HG02884 (cell line): ENCODE data around the gene TRIM37.
"Not testable (repeated sequence)": the region's sequence is repeated elsewhere in the genome, so short reads cannot be mapped to it uniquely, and the experiment has no call there.

ENCODE experiments used
- ATAC-seq: cut with Tn5 transposase; IDR thresholded peaks from one replicate; pipeline ENCODE4 v1.9.1; 2021; ENCODE audit warnings: mild to moderate bottlenecking, moderate library complexity; ENCODE audit not compliant: unreplicated experiment

The TRIM37 gene

GRCh38 chr17:59106463-59107305 is at the start of gene TRIM37:
Gene TRIM37, minus strand, starts transcription at chr17:59106880. Its CDS starts 419 bp downstream, at chr17:59106461.
- ATAC-seq: peak; percentile 88

- peak; percentile 79 for ATAC-seq
Measured at GRCh38 chr17:59155439-59156177, 48.9 kb upstream of the TRIM37 start, which contains the start of gene PRR11. Gene PRR11, plus strand, starts transcription at chr17:59155746. Its CDS starts 14,007 bp downstream, at chr17:59169753.

GRCh38 chr17:59154721-59155438 is 48.2 kb upstream of the TRIM37 start, which contains the start of gene SKA2:
Gene SKA2, minus strand, starts transcription at chr17:59155186. Its CDS starts 23 bp downstream, at chr17:59155163.
- peak; percentile 78 for ATAC-seq

- ATAC-seq: no peak
Measured at GRCh38 chr17:59154292-59154720, 47.6 kb upstream of the TRIM37 start.

- no peak for ATAC-seq
Measured at GRCh38 chr17:59152925-59153324, 46.2 kb upstream of the TRIM37 start.

GRCh38 chr17:59151591-59151990 is 44.9 kb upstream of the TRIM37 start:
- ATAC-seq: no peak

GRCh38 chr17:59151006-59151405 is 44.3 kb upstream of the TRIM37 start:
- no peak for ATAC-seq

- no peak for ATAC-seq
Measured at GRCh38 chr17:59149841-59150511, 43.3 kb upstream of the TRIM37 start.

GRCh38 chr17:59149051-59149450 is 42.4 kb upstream of the TRIM37 start:
- ATAC-seq: no peak

- no peak for ATAC-seq
Measured at GRCh38 chr17:59145571-59146096, 39.0 kb upstream of the TRIM37 start.

GRCh38 chr17:59141860-59142259 is 35.2 kb upstream of the TRIM37 start:
- no peak for ATAC-seq

GRCh38 chr17:59139939-59140338 is 33.3 kb upstream of the TRIM37 start:
- ATAC-seq: no peak

GRCh38 chr17:59138339-59138738 is 31.7 kb upstream of the TRIM37 start:
- ATAC-seq: not testable (repeated sequence)

GRCh38 chr17:59131131-59131530 is 24.5 kb upstream of the TRIM37 start:
- ATAC-seq: no peak

GRCh38 chr17:59129814-59130213 is 23.1 kb upstream of the TRIM37 start:
- no peak for ATAC-seq

GRCh38 chr17:59126809-59127417 is 20.2 kb upstream of the TRIM37 start:
- no peak for ATAC-seq

- no peak for ATAC-seq
Measured at GRCh38 chr17:59124665-59125064, 18.0 kb upstream of the TRIM37 start.

- ATAC-seq: no peak
Measured at GRCh38 chr17:59121901-59122480, 15.3 kb upstream of the TRIM37 start.

- no peak for ATAC-seq
Measured at GRCh38 chr17:59115474-59115873, 8.8 kb upstream of the TRIM37 start.
